ENCODE measurements around the gene PVALB.
"Not testable (repeated sequence)": the region's sequence is repeated elsewhere in the genome, so short reads cannot be mapped to it uniquely, and the experiment has no call there.

Gene PVALB

GRCh38 chr22:36761553-36762240, 55.1 kb downstream of the PVALB start:
- Histone ChIP-seq H3K9me3 (ENCODE audit: insufficient read depth, low read depth, low read length) (no peaks in the 10 kb centered on the region), H3K27me3 (ENCODE audit: insufficient read depth, low read length) (no peaks in the 10 kb centered on the region), H3K4me3 (ENCODE audit: low read length) (no peak overlapping the region), H3K27ac (ENCODE audit: low read length) (no peak overlapping the region), H3K36me3 (ENCODE audit: insufficient read depth, low read depth, low read length) (peaks cover 40% of the 10 kb centered on the region), H3K4me1 (ENCODE audit: insufficient read depth, low read length) (no peaks in the 10 kb centered on the region), H3K9ac (ENCODE audit: low read depth, low read length) (no peak overlapping the region)

- Histone ChIP-seq H3K4me1 (ENCODE audit: insufficient read depth, low read length) (no peaks in the 10 kb centered on the region), H3K27ac (ENCODE audit: low read length) (no peak overlapping the region), H3K36me3 (ENCODE audit: insufficient read depth, low read depth, low read length) (peaks cover 36% of the 10 kb centered on the region)
These were observed 56.0 kb downstream of the PVALB start for GRCh38 chr22:36760786-36761185.

GRCh38 chr22:36759481-36760159, 57.2 kb downstream of the PVALB start:
- Histone ChIP-seq H3K27me3 (ENCODE audit: insufficient read depth, low read length) (no peaks in the 10 kb centered on the region), H3K9ac (ENCODE audit: low read depth, low read length) (no peak overlapping the region)

More at GRCh38 chr22:36760786-36761185, 56.0 kb downstream of the PVALB start:
- H3K4me3 ChIP-seq (ENCODE audit: low read length), result no peak overlapping the region
- H3K9ac ChIP-seq (ENCODE audit: low read depth, low read length), result no peak overlapping the region
- no peaks in the 10 kb centered on the region for H3K27me3 ChIP-seq (ENCODE audit: insufficient read depth, low read length)
- no peaks in the 10 kb centered on the region for H3K9me3 ChIP-seq (ENCODE audit: insufficient read depth, low read depth, low read length)

GRCh38 chr22:36758792-36759271, 58.0 kb downstream of the PVALB start:
- Histone ChIP-seq H3K27me3 (ENCODE audit: insufficient read depth, low read length) (no peaks in the 10 kb centered on the region), H3K4me1 (ENCODE audit: insufficient read depth, low read length) (no peaks in the 10 kb centered on the region), H3K4me3 (ENCODE audit: low read length) (no peak overlapping the region), H3K9me3 (ENCODE audit: insufficient read depth, low read depth, low read length) (no peaks in the 10 kb centered on the region), H3K36me3 (ENCODE audit: insufficient read depth, low read depth, low read length) (peaks cover 26% of the 10 kb centered on the region), H3K27ac (ENCODE audit: low read length) (no peak overlapping the region), H3K9ac (ENCODE audit: low read depth, low read length) (no peak overlapping the region)

More at GRCh38 chr22:36759481-36760159, 57.2 kb downstream of the PVALB start:
- no peak overlapping the region for H3K27ac ChIP-seq (ENCODE audit: low read length)
- no peaks in the 10 kb centered on the region for H3K9me3 ChIP-seq (ENCODE audit: insufficient read depth, low read depth, low read length)
- H3K36me3 ChIP-seq (ENCODE audit: insufficient read depth, low read depth, low read length), result peaks cover 29% of the 10 kb centered on the region
- no peak overlapping the region for H3K4me3 ChIP-seq (ENCODE audit: low read length)
- H3K4me1 ChIP-seq (ENCODE audit: insufficient read depth, low read length), result no peaks in the 10 kb centered on the region

- Histone ChIP-seq H3K27me3 (ENCODE audit: insufficient read depth, low read length) (peaks cover 9% of the 10 kb centered on the region; the same call in 1 of the 2 replicates), H3K36me3 (ENCODE audit: insufficient read depth, low read depth, low read length) (peaks cover 16% of the 10 kb centered on the region), H3K9me3 (ENCODE audit: insufficient read depth, low read depth, low read length) (no peaks in the 10 kb centered on the region), H3K27ac (ENCODE audit: low read length) (no peak overlapping the region), H3K4me3 (ENCODE audit: low read length) (no peak overlapping the region), H3K4me1 (ENCODE audit: insufficient read depth, low read length) (no peaks in the 10 kb centered on the region), H3K9ac (ENCODE audit: low read depth, low read length) (no peak overlapping the region)
These were observed 59.1 kb downstream of the PVALB start for GRCh38 chr22:36757668-36758211.

- Histone ChIP-seq H3K27ac (ENCODE audit: low read length) (no peak overlapping the region), H3K9ac (ENCODE audit: low read depth, low read length) (no peak overlapping the region), H3K27me3 (ENCODE audit: insufficient read depth, low read length) (peaks cover 15% of the 10 kb centered on the region; the same call in 1 of the 2 replicates), H3K36me3 (ENCODE audit: insufficient read depth, low read depth, low read length) (peaks cover 8% of the 10 kb centered on the region), H3K9me3 (ENCODE audit: insufficient read depth, low read depth, low read length) (no peaks in the 10 kb centered on the region), H3K4me1 (ENCODE audit: insufficient read depth, low read length) (no peaks in the 10 kb centered on the region), H3K4me3 (ENCODE audit: low read length) (no peak overlapping the region)
These were observed 59.8 kb downstream of the PVALB start for GRCh38 chr22:36756746-36757655.

- Histone ChIP-seq H3K4me1 (ENCODE audit: insufficient read depth, low read length) (no peaks in the 10 kb centered on the region), H3K9ac (ENCODE audit: low read depth, low read length) (no peak overlapping the region), H3K36me3 (ENCODE audit: insufficient read depth, low read depth, low read length) (no peaks in the 10 kb centered on the region), H3K27ac (ENCODE audit: low read length) (no peak overlapping the region), H3K9me3 (ENCODE audit: insufficient read depth, low read depth, low read length) (no peaks in the 10 kb centered on the region), H3K27me3 (ENCODE audit: insufficient read depth, low read length) (peaks cover 16% of the 10 kb centered on the region; the same call in 1 of the 2 replicates), H3K4me3 (ENCODE audit: low read length) (no peak overlapping the region)
These were observed 60.8 kb downstream of the PVALB start for GRCh38 chr22:36756031-36756430.

- Histone ChIP-seq H3K27ac (ENCODE audit: low read length) (no peak overlapping the region), H3K9ac (ENCODE audit: low read depth, low read length) (no peak overlapping the region), H3K9me3 (ENCODE audit: insufficient read depth, low read depth, low read length) (no peaks in the 10 kb centered on the region), H3K4me1 (ENCODE audit: insufficient read depth, low read length) (no peaks in the 10 kb centered on the region), H3K4me3 (ENCODE audit: low read length) (no peak overlapping the region), H3K36me3 (ENCODE audit: insufficient read depth, low read depth, low read length) (no peaks in the 10 kb centered on the region), H3K27me3 (ENCODE audit: insufficient read depth, low read length) (peaks cover 16% of the 10 kb centered on the region; the same call in 1 of the 2 replicates)
These were observed 61.5 kb downstream of the PVALB start for GRCh38 chr22:36755316-36755715.

GRCh38 chr22:36754881-36755280, 62.0 kb downstream of the PVALB start:
- H3K27ac ChIP-seq (ENCODE audit: low read length); H3K4me1 ChIP-seq (ENCODE audit: insufficient read depth, low read length); H3K9me3 ChIP-seq (ENCODE audit: insufficient read depth, low read depth, low read length); H3K9ac ChIP-seq (ENCODE audit: low read depth, low read length); H3K36me3 ChIP-seq (ENCODE audit: insufficient read depth, low read depth, low read length); H3K4me3 ChIP-seq (ENCODE audit: low read length): not testable (repeated sequence)
- peaks cover 16% of the 10 kb centered on the region; the same call in 1 of the 2 replicates for H3K27me3 ChIP-seq (ENCODE audit: insufficient read depth, low read length)

- Histone ChIP-seq H3K27me3 (ENCODE audit: insufficient read depth, low read length) (peaks cover 16% of the 10 kb centered on the region; the same call in 1 of the 2 replicates), H3K9ac (ENCODE audit: low read depth, low read length) (no peak overlapping the region), H3K9me3 (ENCODE audit: insufficient read depth, low read depth, low read length) (no peaks in the 10 kb centered on the region), H3K27ac (ENCODE audit: low read length) (no peak overlapping the region), H3K4me1 (ENCODE audit: insufficient read depth, low read length) (no peaks in the 10 kb centered on the region), H3K4me3 (ENCODE audit: low read length) (no peak overlapping the region), H3K36me3 (ENCODE audit: insufficient read depth, low read depth, low read length) (no peaks in the 10 kb centered on the region)
These were observed 62.9 kb downstream of the PVALB start for GRCh38 chr22:36753916-36754315.

- Histone ChIP-seq H3K9me3 (ENCODE audit: insufficient read depth, low read depth, low read length) (no peaks in the 10 kb centered on the region), H3K9ac (ENCODE audit: low read depth, low read length) (no peak overlapping the region), H3K36me3 (ENCODE audit: insufficient read depth, low read depth, low read length) (no peaks in the 10 kb centered on the region), H3K4me1 (ENCODE audit: insufficient read depth, low read length) (no peaks in the 10 kb centered on the region), H3K27ac (ENCODE audit: low read length) (no peak overlapping the region), H3K27me3 (ENCODE audit: insufficient read depth, low read length) (peaks cover 16% of the 10 kb centered on the region; the same call in 1 of the 2 replicates), H3K4me3 (ENCODE audit: low read length) (no peak overlapping the region)
These were observed 63.6 kb downstream of the PVALB start for GRCh38 chr22:36753120-36753802.
